Skeletal muscle satellite cell (primary cell): ENCODE results near the gene ENOX2.
A peak's percentile ranks its signal among the peaks of the same experiment; 100 is the strongest.

ENCODE experiments used
- H3K27me3 ChIP-seq: 2 replicates; pipeline ENCODE4 v1.7.0; 2013; ENCODE audit warnings: low read length; ENCODE audit not compliant: control insufficient read depth, insufficient read depth
- H3K36me3 ChIP-seq: 2 replicates; pipeline ENCODE4 v1.7.0; 2013; ENCODE audit warnings: mild to moderate bottlenecking, control low read depth, low read length; ENCODE audit not compliant: insufficient read depth
- H3K4me1 ChIP-seq: 2 replicates; pipeline ENCODE4 v1.7.0; 2013; ENCODE audit warnings: low read length; ENCODE audit not compliant: control insufficient read depth, insufficient read depth
- H3K4me2 ChIP-seq: 2 replicates; pipeline ENCODE4 v1.7.0; 2013; ENCODE audit warnings: mild to moderate bottlenecking, low read length
- H3K4me3 ChIP-seq: 2 replicates; pipeline ENCODE4 v1.7.0; 2013; ENCODE audit warnings: low read length
- H3K9ac ChIP-seq: 2 replicates; pipeline ENCODE4 v1.7.0; 2013; ENCODE audit warnings: mild to moderate bottlenecking, low read depth, low read length, moderate library complexity
- H3K9me3 ChIP-seq: replicated peaks from 2 replicates; pipeline ENCODE4 v1.7.0; 2013; ENCODE audit warnings: mild to moderate bottlenecking, control low read depth, low read length

ENOX2 gene

GRCh38 chrX:130694983-130695382 is 208.0 kb downstream of the ENOX2 start:
- Histone ChIP-seq H3K4me1 (no peaks in the 10 kb centered on the region), H3K9me3 (no peaks in the 10 kb centered on the region), H3K36me3 (no peaks in the 10 kb centered on the region), H3K4me2 (no peak overlapping the region), H3K27me3 (peaks cover 11% of the 10 kb centered on the region), H3K4me3 (no peak overlapping the region), H3K9ac (no peak overlapping the region)

- H3K4me3 ChIP-seq: no peak overlapping the region
- no peaks in the 10 kb centered on the region for H3K4me1 ChIP-seq
- no peak overlapping the region for H3K9ac ChIP-seq
- no peaks in the 10 kb centered on the region for H3K36me3 ChIP-seq
- peaks cover 12% of the 10 kb centered on the region for H3K27me3 ChIP-seq
- H3K9me3 ChIP-seq: no peaks in the 10 kb centered on the region
- no peak overlapping the region for H3K4me2 ChIP-seq
Measured at GRCh38 chrX:130691576-130691975, 211.4 kb downstream of the ENOX2 start.

GRCh38 chrX:130688360-130688759 is 214.6 kb downstream of the ENOX2 start:
- Histone ChIP-seq H3K9ac (no peak overlapping the region), H3K4me3 (no peak overlapping the region), H3K9me3 (no peaks in the 10 kb centered on the region), H3K27me3 (peaks cover 8% of the 10 kb centered on the region), H3K4me1 (no peaks in the 10 kb centered on the region), H3K4me2 (no peak overlapping the region), H3K36me3 (no peaks in the 10 kb centered on the region)

GRCh38 chrX:130682990-130683389 is 220.0 kb downstream of the ENOX2 start:
- H3K4me2 ChIP-seq: peak overlapping the region; percentile 36
- H3K9me3 ChIP-seq: no peaks in the 10 kb centered on the region
- H3K4me1 ChIP-seq: peaks cover 16% of the 10 kb centered on the region
- no peak overlapping the region for H3K4me3 ChIP-seq
- no peaks in the 10 kb centered on the region for H3K27me3 ChIP-seq
- H3K36me3 ChIP-seq: no peaks in the 10 kb centered on the region
- peak overlapping the region; percentile 18 for H3K9ac ChIP-seq

GRCh38 chrX:130680164-130681035 is 222.6 kb downstream of the ENOX2 start:
- Histone ChIP-seq H3K27me3 (no peaks in the 10 kb centered on the region), H3K4me3 (no peak overlapping the region), H3K4me1 (peaks cover 16% of the 10 kb centered on the region), H3K9me3 (no peaks in the 10 kb centered on the region), H3K36me3 (no peaks in the 10 kb centered on the region), H3K9ac (no peak overlapping the region), H3K4me2 (no peak overlapping the region)

GRCh38 chrX:130676861-130677260 is 226.1 kb downstream of the ENOX2 start:
- Histone ChIP-seq H3K4me1 (peaks cover 9% of the 10 kb centered on the region), H3K36me3 (no peaks in the 10 kb centered on the region), H3K9ac (no peak overlapping the region), H3K27me3 (no peaks in the 10 kb centered on the region), H3K9me3 (no peaks in the 10 kb centered on the region), H3K4me3 (no peak overlapping the region), H3K4me2 (no peak overlapping the region)

- Histone ChIP-seq H3K4me3 (no peak overlapping the region), H3K27me3 (no peaks in the 10 kb centered on the region), H3K9ac (no peak overlapping the region), H3K9me3 (no peaks in the 10 kb centered on the region), H3K4me1 (peaks cover 3% of the 10 kb centered on the region), H3K4me2 (no peak overlapping the region), H3K36me3 (no peaks in the 10 kb centered on the region)
Measured at GRCh38 chrX:130672214-130672613, 230.8 kb downstream of the ENOX2 start.

- H3K4me3 ChIP-seq: no peak overlapping the region
- H3K4me2 ChIP-seq: peak overlapping the region; percentile 8
- no peaks in the 10 kb centered on the region for H3K36me3 ChIP-seq
- H3K4me1 ChIP-seq: peaks cover 3% of the 10 kb centered on the region
- no peaks in the 10 kb centered on the region for H3K27me3 ChIP-seq
- no peak overlapping the region for H3K9ac ChIP-seq
- H3K9me3 ChIP-seq: no peaks in the 10 kb centered on the region
Measured at GRCh38 chrX:130669233-130669632, 233.8 kb downstream of the ENOX2 start.

- Histone ChIP-seq H3K4me2 (no peak overlapping the region), H3K9ac (no peak overlapping the region), H3K4me3 (no peak overlapping the region), H3K36me3 (no peaks in the 10 kb centered on the region), H3K27me3 (no peaks in the 10 kb centered on the region), H3K4me1 (peaks cover 3% of the 10 kb centered on the region), H3K9me3 (no peaks in the 10 kb centered on the region)
Measured at GRCh38 chrX:130665263-130665662, 237.7 kb downstream of the ENOX2 start.

- Histone ChIP-seq H3K9ac (no peak overlapping the region), H3K9me3 (no peaks in the 10 kb centered on the region), H3K4me3 (no peak overlapping the region), H3K36me3 (no peaks in the 10 kb centered on the region), H3K27me3 (peaks cover 2% of the 10 kb centered on the region), H3K4me2 (no peak overlapping the region), H3K4me1 (no peaks in the 10 kb centered on the region)
Measured at GRCh38 chrX:130658310-130658709, 244.7 kb downstream of the ENOX2 start.

- H3K4me2 ChIP-seq: no peak overlapping the region
- H3K4me3 ChIP-seq: no peak overlapping the region
- no peak overlapping the region for H3K9ac ChIP-seq
- H3K4me1 ChIP-seq: no peaks in the 10 kb centered on the region
- no peaks in the 10 kb centered on the region for H3K36me3 ChIP-seq
- peaks cover 2% of the 10 kb centered on the region for H3K27me3 ChIP-seq
- H3K9me3 ChIP-seq: no peaks in the 10 kb centered on the region
Measured at GRCh38 chrX:130654409-130654950, 248.5 kb downstream of the ENOX2 start.
